ENCODE data around the gene FGD2. TPM values are rescaled to one million over a fixed set of nuclear protein-coding genes. Genes with fewer than 3 reads are reported as not detected.

Gene FGD2
- total RNA-seq, 1 experiment from 2014 or later, result 0.10 TPM

DNA sequence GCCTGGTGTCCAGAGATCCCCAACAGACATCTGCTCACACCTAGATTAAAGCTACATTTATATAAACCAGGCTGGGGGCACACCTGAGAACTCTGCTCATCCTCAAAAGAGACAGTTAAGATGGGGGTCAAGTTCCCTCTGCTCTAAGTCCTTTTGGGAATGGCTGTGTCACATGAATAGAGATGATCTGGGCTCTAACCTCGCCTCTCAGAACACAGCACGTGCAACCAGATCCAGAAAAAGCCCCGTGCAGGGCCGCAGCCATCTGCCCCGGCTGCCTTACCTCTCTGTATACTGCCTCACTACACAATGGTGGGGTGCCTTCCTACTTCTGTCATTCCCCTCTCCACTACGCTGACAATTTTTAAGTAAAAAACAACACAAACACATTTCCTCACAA is 25.3 kb upstream of the FGD2 start:
- peaks cover 11% of the 10 kb centered on the region; the same call in 1 of the 2 replicates for H4K20me1 ChIP-seq (ENCODE audit: insufficient read depth)
- CTCF ChIA-PET, result no interaction called here

More for the DNA sequence above, 25.3 kb upstream of the FGD2 start:
- Histone ChIP-seq H2AFZ (ENCODE audit: low read depth, low read length, poor library complexity, severe bottlenecking) (no peak overlapping the region), H3K79me2 (ENCODE audit: insufficient read depth, low read length) (peaks cover 75% of the 10 kb centered on the region), H3K9me2 (ENCODE audit: insufficient read depth) (no peaks in the 10 kb centered on the region), H3K4me1 (ENCODE audit: control insufficient read depth in 1 of 2, insufficient read depth in 2 of 2, low read length in 2 of 2) (peaks cover 7 to 19% of the 10 kb centered on the region in 2 experiments; a peak in 3 of 4 replicates), H3K9ac (ENCODE audit: low read length) (no peak overlapping the region), H3K9me3 (ENCODE audit: control insufficient read depth in 1 of 2, insufficient read depth in 1 of 2, low read depth in 1 of 2, low read length in 2 of 2) (no peaks in the 10 kb centered on the region), H3K4me3 (replicated peaks in 1 of 2; ENCODE audit: low read depth in 1 of 2, low read length in 2 of 2) (no peak overlapping the region), H3K4me2 (ENCODE audit: low read length) (no peak overlapping the region), H3K27ac (ENCODE audit: low read depth, low read length) (no peak overlapping the region), H3K36me3 (ENCODE audit: control insufficient read depth in 1 of 2, insufficient read depth in 2 of 2, low read length in 2 of 2) (peaks cover 30 to 54% of the 10 kb centered on the region in 2 experiments), H3K27me3 (ENCODE audit: insufficient read depth, low read length) (no peaks in the 10 kb centered on the region)
- no TSS peak for BruUV-seq (replicated peaks)
- intact Hi-C loops (cut with micrococcal nuclease), result no loop called here
- DNase-seq (ENCODE audit: low read depth, low spot score) (no peak), ATAC-seq (no peak)
- RAD21 ChIA-PET (ENCODE audit: low non-redundant PET in 1 of 2, low total read pairs in 2 of 2, uncharacterized antibody in 2 of 2, unreplicated experiment in 2 of 2), result no interaction called here
- POLR2A ChIA-PET, result no interaction called here
- TF ChIP-seq, protein P1, sequence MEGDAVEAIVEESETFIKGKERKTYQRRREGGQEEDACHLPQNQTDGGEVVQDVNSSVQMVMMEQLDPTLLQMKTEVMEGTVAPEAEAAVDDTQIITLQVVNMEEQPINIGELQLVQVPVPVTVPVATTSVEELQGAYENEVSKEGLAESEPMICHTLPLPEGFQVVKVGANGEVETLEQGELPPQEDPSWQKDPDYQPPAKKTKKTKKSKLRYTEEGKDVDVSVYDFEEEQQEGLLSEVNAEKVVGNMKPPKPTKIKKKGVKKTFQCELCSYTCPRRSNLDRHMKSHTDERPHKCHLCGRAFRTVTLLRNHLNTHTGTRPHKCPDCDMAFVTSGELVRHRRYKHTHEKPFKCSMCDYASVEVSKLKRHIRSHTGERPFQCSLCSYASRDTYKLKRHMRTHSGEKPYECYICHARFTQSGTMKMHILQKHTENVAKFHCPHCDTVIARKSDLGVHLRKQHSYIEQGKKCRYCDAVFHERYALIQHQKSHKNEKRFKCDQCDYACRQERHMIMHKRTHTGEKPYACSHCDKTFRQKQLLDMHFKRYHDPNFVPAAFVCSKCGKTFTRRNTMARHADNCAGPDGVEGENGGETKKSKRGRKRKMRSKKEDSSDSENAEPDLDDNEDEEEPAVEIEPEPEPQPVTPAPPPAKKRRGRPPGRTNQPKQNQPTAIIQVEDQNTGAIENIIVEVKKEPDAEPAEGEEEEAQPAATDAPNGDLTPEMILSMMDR (IDR thresholded peaks at IDR 0.05 in 2 of 3, conservative IDR thresholded peaks at IDR 0.05 in 1 of 3; ENCODE audit: borderline replicate concordance in 1 of 3, insufficient read depth in 1 of 3, low read depth in 2 of 3, low read length in 2 of 3), result no peak
- TF ChIP-seq SP1 (IDR thresholded peaks at IDR 0.05; ENCODE audit: low read depth) (no peak), RAD21 (IDR thresholded peaks at IDR 0.05; ENCODE audit: low read depth) (no peak)
- TF ChIP-seq, protein P2, sequence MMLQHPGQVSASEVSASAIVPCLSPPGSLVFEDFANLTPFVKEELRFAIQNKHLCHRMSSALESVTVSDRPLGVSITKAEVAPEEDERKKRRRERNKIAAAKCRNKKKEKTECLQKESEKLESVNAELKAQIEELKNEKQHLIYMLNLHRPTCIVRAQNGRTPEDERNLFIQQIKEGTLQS (IDR thresholded peaks at IDR 0.05), result no peak
